HL-60/S4 treated with phorbol 12-myristate 13-acetate at 8.2 ng/mL for 4 days and 3 days (cell line): ENCODE measurements around the gene MKI67.

Source experiments
- in situ Hi-C: fragments of 300-500 bp; cut with MboI; formaldehyde crosslinking; loops from 2 replicates; pipeline ENCODE4 v1.15.0; 2022; ENCODE audit warnings: low sequenced_read_pairs

The MKI67 gene

DNA sequence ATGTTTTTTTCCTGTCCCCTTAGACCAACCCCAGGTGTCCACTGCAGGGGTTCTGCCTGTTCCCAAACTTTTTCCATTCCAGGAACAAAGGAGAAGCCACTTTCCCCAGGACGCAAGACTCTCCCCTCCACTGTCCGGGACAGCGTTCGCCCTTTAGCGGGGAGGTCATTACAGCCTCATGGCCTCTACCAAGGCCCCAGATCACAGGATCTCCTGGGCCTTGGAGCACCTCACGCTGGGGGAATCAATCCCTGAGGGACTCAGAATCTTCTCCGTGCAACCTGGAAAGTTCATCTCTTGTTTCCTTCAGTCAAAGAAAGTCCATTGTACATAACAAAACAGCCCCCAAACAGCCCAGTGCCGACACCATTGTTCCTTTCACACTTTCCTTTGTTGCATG, 41.2 kb downstream of the MKI67 start:
- in situ Hi-C loops = no loop called here

DNA sequence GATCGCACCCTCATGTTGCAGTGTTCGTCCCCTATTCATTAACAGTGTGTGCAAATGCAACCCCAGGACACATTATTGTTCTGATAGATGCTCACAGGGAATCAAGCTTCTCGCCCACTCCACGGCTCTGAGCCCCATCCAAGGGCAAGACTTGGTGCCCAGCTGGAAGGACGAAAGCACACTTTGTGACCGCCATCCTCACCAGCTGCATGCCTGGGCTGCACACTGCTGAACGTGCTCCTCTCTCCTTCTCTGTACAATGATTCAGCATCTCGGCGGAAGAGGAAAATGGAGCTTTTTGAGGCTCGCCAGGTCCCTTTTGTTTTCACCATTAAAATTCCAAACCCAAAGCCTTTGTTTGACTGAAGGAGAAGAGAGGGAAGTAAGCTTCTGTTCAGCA, 41.9 kb downstream of the MKI67 start:
- in situ Hi-C loops = no loop called here

DNA sequence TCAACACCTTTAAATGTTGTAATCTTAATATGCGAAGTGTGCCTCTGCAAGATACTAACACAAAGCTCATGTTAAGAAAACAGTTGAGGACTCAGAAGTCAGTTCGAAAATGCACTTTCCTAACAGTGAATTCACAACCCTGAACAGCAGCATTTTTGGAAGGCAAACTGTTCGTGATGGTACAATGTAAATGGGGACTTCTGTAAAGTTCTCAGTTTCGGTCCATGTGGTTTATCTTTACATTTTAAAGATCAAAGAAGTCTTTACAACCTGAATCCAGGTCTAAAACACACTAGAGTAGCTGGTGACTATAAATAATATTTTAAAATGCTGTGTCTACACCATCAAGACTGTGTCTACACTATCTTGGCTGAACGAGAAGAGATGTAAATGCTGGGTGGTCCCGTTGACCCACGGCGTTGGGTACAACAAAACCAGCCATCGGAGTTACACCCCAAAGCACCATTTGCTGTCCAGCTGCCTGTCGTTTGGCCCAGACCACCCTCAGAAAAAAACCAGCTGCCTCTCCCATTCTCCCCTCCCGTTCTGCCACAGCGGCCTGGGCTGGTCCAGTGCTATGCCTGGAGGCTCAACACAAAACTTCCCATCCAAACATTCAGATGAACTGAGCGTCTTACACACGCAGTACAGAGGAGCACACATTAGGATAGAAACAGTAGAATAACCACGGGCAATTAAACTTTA, 42.9 kb downstream of the MKI67 start:
- in situ Hi-C loops = no loop called here

DNA sequence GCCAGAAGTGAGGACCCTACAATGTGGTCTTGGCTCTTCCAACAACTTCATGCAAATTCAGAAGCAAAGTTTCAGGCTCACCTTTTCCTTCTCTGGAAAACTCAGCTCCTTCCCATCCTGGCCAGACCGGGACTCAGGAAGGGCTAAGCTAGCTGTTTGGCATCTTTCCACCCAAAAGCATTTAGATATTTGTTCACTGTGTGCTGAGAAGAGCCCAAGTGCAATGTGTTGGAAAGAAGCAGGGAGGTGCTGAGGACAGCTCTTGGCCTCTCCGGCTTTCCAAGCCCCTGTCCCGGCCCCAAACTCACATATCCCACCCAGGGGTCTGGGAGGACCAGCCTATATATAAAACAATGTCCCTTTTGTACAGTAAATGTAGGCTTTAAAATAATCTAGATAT, 44.5 kb downstream of the MKI67 start:
- in situ Hi-C loops = no loop called here

DNA sequence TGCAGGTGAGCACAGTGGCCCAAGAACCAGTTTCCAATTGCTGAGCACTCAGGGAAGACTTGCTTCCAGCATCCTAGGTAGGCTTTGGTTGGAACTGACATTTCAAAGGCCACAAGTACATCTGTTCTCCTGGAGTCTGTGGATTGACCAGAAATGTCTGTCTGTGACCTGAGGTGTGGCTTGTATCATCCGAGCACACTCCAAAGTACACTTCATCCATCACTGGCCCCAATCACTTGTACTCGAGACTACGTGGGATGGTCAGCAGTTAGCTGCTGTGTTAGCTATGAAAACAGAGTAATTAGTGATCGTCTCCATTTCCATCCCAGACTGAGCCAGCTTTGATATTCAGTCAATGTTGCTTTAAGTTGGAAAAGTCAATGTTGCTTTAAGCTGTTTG, 45.0 kb downstream of the MKI67 start:
- in situ Hi-C loops = no loop called here

DNA sequence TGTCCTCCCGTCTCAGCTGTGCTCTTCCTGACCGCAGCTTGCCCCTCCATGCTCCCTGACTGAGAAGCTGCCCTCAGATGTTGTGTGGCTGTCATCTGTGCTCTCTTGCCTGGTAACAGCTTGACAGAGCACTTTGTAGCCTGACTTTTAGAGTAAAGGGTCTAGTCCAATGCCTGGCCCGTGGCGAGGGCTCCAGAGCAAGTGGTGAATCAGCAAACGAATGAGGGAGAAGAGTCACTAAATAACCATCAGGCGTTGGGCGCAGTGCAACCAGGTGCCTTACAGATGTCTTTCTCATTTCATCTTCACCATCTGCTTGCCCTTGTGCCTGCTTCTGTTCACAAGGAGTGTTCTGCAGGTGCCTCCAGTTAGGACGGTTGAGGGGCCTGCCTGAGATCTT, 45.6 kb downstream of the MKI67 start:
- in situ Hi-C loops = no loop called here

DNA sequence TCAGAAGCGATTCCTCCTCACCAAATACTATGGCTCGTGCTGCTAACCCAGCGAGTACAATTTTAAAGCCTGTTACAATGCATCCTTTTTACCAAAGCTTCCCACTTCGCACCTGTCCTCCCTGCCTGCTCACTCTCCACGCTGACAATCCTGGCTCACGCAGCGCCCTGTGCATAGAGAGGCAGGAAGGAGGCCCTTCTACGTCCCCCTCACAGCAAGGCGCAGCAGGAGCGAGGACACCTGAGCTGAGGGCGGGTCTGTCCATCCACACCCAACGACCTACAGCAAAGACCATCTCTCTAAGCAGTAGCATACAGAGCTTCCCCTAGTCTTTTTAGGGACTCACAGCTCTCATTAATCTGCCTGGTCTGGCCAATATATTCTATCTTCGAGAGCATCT, 46.0 kb downstream of the MKI67 start:
- in situ Hi-C loops = no loop called here

DNA sequence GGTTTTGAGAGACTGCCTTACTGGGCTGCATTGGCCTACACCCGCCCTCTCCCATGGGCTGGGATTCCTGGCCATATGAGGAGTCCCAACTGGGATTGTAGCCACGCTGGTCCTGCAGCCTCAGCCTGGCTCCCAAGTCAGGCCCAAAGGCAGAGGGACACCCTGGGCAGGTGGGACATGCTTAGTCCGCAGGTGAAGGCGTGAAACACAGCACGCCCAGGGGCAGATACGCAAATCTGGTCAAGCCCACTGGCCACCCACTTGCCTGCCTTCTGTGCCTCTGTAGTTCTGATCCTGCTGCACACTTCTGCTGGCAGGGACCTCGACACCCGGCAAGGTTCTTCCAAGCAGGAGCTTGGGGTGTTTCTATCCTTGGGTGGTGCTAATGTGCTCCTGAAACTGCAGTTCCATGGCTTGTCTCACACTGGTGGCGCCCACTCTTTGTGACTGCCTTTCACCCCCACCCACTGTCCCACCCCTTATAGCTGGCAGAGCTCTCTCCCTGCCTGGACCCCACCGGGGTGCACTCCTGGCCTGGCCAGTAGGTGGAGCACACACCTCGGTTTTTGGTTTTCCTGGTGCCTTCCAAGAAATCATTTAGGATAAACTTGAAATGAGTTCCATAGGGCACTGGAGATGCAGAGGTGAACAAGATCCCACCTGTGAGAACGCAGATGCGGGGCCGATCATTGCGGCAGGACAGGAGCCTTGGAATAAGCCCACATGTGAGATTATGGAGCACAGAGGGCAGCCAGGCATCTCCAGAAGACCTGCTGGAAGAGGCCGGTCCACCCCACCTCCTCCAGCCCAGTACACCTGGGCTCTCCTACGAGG, 47.9 kb downstream of the MKI67 start:
- in situ Hi-C loops = no loop called here

DNA sequence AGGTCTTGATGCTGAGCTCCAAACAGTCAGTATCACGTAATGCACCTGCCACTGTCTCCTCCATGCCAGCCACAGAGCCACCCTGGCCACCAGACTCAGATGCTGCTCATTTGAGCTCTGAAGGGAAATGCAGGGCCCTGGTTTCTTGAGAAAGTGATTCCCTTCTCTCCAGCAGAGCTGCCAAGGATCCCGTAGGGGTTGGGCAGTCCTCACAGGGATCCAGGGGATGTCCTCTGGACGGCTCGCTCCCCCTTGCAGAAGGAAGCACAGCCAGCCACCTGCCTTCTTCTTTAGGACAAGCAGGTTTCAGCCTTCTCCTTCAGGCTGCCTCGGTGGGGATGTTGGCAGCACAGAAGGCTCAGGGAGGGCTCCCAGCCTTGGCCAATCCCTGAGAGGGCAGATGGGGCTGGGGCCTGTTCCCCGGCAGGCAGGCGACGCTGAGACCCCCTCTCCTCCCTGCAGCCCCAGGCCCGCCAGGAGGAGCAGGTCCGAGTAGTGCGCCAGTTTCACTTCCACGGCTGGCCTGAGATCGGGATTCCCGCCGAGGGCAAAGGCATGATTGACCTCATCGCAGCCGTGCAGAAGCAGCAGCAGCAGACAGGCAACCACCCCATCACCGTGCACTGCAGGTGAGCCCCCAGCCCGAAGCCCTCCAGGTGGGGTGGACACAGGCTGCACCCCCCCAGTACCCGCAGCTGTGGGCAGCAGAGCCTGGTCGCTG, 48.9 kb downstream of the MKI67 start:
- in situ Hi-C loops = no loop called here

DNA sequence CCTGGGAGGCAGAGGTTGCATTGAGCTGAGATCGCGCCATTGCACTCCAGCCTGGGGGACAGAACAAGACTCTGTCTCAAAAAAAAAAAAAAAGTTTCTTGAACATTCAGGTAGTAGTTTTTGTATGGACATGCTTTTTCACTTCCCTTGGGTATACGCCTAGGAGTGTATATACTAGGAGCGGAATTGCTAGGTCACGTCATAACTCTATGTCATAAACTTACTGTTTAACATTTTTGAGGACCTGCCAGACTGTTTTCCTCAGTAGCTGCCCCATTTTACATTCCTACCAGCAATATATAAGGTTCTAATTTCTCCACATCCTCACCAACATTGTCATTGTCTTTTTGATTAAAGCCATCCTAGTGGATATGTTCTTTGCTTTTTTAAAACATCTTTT, 51.6 kb downstream of the MKI67 start:
- in situ Hi-C loops = no loop called here

DNA sequence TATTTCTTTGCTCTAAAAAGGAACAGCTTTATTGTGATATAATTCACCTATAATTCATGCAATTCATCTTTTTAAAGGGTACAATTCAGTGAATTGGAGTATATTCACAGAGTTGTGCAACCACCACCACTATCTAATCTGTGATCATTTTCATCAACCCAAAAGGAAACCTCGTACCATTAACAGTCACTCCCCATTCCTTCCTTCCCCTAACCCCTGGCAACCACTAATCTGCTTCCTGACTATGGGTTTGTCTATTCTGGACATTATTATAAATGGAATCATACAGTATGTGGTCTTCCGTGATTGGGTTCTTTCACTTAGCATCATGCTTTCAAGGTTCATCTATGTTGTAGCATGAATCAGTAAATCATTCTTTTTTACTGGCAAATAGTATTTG, 52.3 kb downstream of the MKI67 start:
- in situ Hi-C loops = no loop called here

DNA sequence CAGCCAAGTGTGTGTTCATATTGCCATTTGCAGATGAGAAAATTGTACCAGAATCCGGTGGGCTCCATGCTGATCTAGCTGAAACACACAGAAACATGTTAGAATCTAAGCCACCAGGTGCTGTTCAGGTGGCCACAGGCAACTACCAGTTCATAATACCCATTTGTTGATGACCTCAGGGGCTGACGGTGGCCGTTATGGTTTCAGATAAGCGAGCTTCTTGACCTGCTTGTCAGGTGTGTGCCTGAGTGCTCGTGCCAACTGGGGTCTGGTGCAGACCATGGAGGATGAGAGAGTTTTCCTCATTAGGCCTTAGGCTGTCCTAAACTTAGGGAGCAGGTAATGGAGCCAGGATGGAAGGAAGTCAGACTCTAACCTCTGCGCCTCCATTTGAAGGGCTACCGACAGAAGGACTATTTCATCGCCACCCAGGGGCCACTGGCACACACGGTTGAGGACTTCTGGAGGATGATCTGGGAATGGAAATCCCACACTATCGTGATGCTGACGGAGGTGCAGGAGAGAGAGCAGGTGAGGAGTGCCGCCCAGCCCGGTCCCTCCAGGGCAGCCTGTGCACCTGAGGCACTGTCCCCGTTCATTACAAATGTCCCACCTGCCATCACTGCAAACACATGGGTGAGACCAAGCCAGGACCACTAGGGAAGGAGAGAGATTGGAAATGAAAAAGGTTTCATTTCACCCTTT, 53.1 kb downstream of the MKI67 start:
- in situ Hi-C loops = no loop called here

DNA sequence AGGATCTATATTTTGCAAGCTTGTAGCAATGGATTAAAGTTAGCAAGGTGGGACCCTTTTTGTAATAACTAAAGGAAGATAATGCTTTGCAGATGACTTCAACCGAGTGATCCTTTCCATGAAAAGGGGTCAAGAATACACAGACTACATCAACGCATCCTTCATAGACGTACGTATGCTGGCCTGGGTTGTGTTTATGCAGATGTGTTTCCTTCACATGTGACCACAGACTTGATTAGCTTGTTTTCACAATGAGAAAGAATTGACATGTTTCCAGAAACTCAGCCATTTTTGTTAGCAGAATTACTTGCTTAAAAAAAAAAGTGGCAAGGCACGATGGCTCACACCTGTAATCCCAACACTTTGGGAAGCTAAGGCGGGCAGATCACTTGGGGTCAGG, 54.2 kb downstream of the MKI67 start:
- in situ Hi-C loops = no loop called here

DNA sequence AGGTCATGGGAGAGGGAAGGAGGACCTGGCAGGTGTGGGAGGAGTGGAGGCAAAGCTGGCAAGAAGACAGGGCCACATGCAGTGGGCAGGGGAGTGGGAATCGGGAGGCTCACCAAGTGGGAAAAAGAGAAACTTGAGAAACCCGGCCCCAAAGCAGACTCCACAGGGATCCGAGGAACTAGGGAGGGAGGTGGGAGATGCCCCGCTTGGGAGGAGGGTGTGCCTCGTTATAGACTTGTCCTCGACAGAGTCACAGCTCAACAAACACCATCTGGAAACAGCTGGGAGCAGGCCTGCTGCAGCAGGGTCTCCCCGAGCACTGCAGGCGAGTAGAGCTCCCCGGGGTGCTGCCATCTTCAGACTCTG, 54.8 kb downstream of the MKI67 start:
- in situ Hi-C loops = no loop called here

DNA sequence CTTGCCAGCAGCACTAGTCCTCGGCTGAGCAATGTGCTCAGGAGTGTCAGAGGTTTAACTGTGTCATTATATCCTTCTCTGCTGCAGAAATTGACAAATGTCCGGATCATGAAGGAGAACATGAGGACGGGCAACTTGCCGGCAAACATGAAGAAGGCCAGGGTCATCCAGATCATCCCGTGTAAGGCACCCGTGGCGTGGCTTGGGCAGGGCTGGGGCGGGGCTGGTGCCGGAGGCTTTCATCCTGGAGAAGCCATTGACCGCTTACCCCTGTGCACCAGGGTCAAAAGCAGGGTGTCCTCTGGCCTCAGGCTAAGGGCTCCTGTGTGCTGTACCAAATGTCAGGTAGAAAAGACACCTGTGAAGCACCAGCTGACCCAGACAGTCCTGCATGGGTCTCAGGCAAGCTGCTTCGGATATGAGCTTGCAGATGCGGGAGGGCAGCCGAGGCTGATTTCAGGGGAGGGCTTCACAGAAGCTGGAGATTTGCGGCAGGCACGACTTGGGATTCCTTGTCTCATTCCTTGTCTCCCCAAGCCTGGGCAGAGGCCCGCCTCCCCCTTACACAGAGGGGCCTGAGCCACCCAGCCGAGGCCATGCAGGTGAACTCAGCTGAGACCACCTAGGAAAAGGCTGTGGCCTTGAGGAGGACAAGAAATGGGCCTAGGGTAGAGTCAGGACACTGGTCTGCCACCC, 55.4 kb downstream of the MKI67 start:
- in situ Hi-C loops = no loop called here

DNA sequence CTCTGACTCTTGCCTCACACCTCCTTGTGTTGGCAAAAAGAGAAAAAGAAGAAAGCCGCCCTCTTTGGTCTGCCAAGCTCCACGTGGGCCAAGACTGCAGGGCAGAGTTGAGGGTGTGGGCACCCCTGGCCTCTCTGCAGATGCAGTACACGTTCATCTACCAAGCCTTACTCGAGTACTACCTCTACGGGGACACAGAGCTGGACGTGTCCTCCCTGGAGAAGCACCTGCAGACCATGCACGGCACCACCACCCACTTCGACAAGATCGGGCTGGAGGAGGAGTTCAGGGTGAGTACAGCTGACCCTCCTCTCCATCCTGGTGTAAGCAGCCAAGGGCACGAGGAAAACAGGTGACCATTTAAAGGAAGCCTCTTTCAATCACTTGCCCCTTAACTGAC, 56.1 kb downstream of the MKI67 start:
- in situ Hi-C loops = no loop called here

DNA sequence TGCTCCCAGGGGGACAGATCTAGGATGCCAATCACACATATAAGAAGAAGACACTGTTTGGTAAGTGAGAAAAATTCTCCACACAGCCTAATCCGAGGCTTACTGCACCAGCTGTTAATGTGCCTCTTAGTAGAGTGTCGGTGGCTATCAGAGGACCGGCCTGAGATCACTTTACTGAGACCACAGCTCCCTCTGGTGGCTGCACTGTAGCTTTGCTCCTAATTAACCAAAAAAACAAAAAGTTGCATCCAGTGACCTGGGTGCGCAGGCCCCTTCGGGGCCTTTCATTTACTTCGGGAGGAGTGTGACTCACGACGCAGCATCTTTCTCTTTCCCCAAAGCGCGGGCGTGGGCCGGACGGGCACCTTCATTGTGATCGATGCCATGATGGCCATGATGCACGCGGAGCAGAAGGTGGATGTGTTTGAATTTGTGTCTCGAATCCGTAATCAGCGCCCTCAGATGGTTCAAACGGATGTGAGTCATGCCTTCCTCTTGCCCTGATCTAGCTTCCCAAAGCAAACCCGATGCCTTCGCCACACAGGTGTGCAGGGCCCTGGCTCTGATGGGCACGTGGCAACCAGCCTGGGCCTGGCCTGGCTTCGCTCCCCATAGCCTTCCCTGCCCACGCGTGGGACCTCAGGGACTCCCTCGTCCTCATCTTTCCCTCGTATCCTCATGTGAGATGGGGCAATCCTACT, 56.7 kb downstream of the MKI67 start:
- in situ Hi-C loops = no loop called here

DNA sequence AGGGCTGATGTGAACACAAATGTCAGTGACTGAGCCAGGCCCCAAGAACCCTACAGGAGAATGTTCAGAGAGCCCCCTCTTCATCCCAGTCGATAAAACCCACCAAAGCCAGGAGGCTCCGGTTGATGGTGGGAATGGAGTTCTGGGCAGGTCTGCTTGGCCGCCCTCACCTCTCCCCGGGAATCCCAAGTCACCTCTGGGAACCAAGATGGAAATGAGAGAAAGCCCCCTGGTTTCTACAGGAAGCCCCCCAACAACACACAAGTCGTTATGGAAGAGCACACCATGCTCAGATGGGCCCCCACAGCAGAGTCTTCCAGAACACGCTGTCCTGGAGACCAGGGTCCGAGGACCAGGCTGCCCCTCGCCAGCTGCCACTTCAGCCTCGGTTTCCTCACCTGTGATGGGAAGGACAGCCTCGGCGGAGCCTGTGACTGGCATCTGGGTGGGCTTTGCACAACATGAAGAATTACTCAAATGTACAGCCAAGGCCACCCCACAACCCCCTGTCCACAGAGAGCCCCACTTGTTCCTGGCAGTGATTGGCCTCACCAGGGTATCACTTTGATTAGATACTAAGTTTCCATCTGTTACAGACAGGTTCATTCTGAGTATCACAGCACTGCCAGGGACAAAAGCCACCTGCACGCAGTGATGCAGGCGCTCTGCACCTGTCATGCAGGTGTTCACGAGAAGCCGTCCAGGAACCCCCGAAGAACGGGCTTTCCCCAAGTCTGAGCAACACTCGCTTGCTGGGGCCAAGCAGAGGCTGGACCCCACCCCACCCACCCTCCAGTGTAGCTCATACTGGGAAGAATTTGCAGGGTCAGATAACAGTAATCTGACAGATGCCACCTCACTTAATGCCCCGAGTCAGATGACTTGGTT, 57.6 kb downstream of the MKI67 start:
- in situ Hi-C loops = no loop called here

DNA sequence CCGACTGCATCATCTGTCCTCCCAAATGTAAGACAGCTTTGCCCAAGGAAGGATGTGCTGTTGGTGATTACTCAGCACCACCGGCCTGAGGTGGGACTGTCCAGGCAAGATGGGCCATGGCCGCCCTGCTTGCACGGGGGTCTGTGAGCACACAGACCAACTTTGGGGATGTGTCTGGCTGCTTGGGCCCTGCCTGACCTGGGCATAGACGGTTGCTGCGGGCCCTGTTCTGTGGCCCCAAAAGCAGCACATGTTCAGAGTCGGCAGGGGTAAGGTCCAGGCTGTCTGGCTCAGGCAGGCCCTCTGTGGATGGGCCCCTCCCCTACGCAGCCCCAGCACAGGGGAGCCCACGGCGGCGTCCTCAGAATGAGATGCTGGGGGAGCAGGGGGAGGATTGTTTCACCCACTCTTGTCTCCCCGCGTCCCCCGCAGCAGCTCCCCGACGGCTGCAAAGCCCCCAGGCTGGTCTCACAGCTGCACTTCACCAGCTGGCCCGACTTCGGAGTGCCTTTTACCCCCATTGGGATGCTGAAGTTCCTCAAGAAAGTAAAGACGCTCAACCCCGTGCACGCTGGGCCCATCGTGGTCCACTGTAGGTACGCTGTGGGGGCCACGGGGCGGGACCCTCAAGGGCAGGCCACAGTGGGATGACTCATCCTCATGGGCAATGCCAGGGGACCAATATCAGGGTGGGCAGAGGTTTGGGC, 58.4 kb downstream of the MKI67 start:
- in situ Hi-C loops = no loop called here
